Choroid plexus epithelial cell (primary cell): ENCODE results near the gene KLHDC4.
A peak's percentile ranks its signal among the peaks of the same experiment; 100 is the strongest.

Experiments
- DNase-seq: peaks from one replicate; pipeline ENCODE4 v3.0.0-alpha.2; 2010; ENCODE audit warnings: low read depth
- H3K4me3 ChIP-seq: 2 replicates; pipeline ENCODE4 v1.5.1; 2011; ENCODE audit warnings: low read depth, mild to moderate bottlenecking, control low read depth, low read length, moderate library complexity
- TF ChIP-seq, protein P1 (sequence below): conservative IDR thresholded peaks from 2 replicates; pipeline ENCODE4 v1.5.1; 2011; ENCODE audit warnings: low read depth, mild to moderate bottlenecking, control low read depth, inconsistent platforms, low read length, moderate library complexity

Gene KLHDC4

DNA sequence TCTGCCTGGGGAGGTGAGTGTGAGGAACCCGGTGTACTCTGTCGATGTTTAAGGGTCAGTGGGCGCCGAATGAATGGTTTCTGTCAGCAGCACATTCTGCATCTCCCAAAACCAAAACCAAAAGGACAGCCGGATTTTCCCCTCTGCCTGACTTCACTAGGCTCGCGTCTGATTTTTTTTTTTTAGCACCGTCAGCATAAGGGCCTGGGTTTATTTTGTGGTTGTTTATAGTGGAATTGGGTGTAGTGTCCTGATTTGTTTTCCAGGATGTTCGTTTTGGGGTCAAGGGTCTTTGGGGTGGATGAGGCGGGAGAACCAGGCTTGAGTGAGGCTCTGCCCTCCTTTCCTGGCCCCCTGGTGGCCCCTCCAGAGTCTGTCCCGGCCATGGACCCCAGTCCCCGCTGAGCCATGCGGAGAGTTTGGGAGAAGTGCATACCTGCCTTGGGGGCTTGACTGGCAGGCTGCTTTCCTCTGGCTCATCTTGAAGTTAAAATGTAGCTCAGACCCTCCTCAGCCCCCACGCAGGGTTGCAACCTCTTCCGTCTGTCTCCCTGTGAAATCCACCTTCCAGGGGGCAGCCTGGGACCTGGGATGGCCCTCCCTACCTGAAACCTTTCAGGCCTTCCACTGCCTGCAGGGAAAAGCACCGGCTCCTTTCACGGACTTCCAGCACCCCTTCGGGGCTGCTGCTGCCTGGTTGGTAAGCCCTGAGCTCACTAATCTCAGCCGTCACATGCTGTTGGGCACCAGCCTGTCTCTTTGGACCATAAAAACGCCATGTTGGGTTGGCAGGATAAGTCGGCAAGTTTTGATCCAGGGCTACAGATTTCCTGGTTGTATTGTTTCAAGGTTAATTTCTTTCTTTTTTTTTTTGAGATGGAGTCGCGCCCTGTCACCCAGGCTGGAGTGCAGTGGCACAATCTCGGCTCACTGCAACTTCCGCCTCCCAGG lies 103.3 kb downstream of the KLHDC4 start:
- TF ChIP-seq, protein P1, sequence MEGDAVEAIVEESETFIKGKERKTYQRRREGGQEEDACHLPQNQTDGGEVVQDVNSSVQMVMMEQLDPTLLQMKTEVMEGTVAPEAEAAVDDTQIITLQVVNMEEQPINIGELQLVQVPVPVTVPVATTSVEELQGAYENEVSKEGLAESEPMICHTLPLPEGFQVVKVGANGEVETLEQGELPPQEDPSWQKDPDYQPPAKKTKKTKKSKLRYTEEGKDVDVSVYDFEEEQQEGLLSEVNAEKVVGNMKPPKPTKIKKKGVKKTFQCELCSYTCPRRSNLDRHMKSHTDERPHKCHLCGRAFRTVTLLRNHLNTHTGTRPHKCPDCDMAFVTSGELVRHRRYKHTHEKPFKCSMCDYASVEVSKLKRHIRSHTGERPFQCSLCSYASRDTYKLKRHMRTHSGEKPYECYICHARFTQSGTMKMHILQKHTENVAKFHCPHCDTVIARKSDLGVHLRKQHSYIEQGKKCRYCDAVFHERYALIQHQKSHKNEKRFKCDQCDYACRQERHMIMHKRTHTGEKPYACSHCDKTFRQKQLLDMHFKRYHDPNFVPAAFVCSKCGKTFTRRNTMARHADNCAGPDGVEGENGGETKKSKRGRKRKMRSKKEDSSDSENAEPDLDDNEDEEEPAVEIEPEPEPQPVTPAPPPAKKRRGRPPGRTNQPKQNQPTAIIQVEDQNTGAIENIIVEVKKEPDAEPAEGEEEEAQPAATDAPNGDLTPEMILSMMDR = no peak
- no peak for DNase-seq
- H3K4me3 ChIP-seq = no peak overlapping the region

DNA sequence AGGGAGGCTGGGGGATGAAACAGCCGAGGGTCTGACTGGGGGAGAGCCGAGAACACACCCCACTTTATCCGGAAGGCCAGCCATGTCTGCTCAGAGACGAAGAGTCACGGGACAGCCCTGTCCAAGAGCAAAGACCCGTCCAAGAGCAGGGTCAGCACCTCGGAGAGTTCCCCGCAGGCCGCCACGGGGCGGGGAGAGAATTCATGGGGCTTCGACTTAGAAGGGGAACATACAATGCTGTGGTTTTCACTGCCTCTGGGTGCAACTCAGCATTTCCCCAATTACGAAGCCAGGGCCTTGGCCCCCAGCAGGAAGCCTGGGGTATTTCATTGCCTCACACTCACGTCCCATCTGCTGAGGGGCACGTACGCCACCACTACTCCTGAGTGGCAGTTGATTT lies 104.2 kb downstream of the KLHDC4 start:
- no peak overlapping the region for H3K4me3 ChIP-seq
- peak; percentile 59 for DNase-seq
- TF ChIP-seq, protein P1 = no peak

DNA sequence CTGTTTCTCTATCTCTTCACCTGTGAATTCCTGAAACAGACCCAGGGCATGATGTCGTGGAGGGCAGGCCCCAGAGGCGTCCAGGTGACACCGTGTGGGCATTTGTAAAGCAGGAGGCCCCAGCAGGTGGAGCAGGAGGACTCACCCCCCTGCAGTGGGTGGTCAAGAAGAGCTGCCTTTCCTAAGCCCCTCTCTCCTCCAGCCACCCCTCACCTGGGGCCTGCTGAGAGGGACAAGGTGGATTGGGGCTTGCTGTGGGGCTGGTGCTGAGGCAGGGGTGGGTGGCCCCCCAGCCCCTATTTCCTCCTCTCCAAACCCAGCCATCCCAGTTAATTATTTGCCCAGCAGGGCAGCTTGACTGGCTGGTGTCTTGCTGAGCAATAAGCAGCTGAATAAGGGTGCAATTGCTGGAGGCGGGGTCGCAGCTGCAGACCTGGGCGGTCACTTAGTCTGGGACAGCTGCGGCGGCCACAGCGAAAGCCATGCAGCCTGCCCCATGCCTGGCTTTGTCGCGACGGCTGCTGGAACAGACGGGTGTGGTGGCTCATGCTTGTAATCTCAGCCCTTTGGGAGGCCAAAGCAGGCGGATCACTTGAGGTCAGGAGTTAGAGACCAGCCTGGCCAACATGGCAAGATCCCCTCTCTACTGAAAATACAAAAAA lies 107.1 kb downstream of the KLHDC4 start:
- H3K4me3 ChIP-seq = no peak overlapping the region
- TF ChIP-seq, protein P1 = no peak
- DNase-seq = no peak
